Neural cell (in vitro differentiated cells): Measurements from ENCODE around the gene MUC5B.

Experiments
- CTCF ChIP-seq: fragments of 450-650 bp; IDR thresholded peaks from 2 replicates; pipeline ENCODE4 v1.5.1; 2014; ENCODE audit warnings: antibody characterized with exemption, mild to moderate bottlenecking, moderate library complexity; ENCODE audit not compliant: poor library complexity, severe bottlenecking
- EP300 ChIP-seq: fragments of 450-650 bp; conservative IDR thresholded peaks from 2 replicates; pipeline ENCODE4 v1.6.1; 2014; ENCODE audit warnings: antibody characterized with exemption, mild to moderate bottlenecking, moderate library complexity; ENCODE audit not compliant: poor library complexity, severe bottlenecking
- EZH2 ChIP-seq: fragments of 200-600, 300-800 bp; shearing (Covaris generic), sonication (generic); IDR thresholded peaks from 2 replicates; pipeline ENCODE4 v1.6.1; 2014; ENCODE audit warnings: antibody characterized with exemption, low read length, borderline replicate concordance, mild to moderate bottlenecking; ENCODE audit not compliant: insufficient read depth, poor library complexity, severe bottlenecking
- POLR2AphosphoS5 ChIP-seq: IDR thresholded peaks from 2 replicates; pipeline ENCODE4 v1.6.1; 2012

- TF ChIP-seq CTCF (no peak), EZH2 (no peak), POLR2AphosphoS5 (no peak), EP300 (no peak)
Observed at GRCh38 chr11:1175461-1176223, 47.2 kb upstream of the MUC5B start.
